ENCODE measurements around the gene CCR7.
"Not testable (repeated sequence)": the region's sequence is repeated elsewhere in the genome, so short reads cannot be mapped to it uniquely, and the experiment has no call there.

CCR7 gene

DNA sequence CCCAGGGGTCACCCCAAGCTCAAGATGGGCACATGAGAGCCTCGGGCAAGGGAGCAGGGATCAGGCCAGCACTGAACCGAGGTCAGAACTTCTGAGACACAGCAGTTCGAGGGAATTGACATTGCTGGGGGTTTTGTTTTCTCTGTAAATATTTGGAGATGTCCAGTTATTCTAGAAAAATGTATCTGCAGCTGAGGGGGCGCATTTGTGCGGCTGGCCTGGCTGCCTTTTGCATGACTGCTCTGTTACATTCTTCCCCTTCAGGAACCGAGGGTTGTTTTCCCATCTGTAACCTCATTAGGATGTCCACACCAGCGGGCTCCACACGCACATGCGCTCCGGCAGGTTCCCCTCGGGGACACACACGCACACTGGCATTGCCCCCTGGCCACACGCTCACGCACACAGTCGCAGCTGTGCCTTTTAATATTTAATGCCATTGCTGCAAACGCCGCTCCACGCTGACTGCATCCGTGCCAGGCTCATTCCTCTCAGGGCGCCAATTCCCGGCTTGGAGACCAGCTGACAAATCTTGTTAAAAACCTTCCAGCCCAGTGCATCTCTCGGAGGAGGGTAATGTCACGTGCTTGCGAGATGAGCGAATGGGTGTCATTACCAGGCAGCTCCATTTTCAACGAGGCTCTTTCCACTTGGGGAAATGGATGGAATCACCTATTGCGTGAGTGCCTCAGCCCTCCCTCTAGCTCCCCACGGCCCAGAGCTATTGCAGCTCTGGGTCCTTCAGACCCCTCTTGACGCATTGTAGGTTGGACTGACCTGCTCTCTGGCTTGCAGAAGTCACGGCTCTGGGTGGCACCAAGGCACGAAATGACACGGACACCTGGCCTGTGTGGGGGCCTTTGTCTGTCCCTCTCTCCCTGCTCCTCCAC lies 13.1 kb downstream of the CCR7 start:
- no peak for FAIRE-seq
- DNase-seq (ENCODE audit: low spot score), result no peak

DNA sequence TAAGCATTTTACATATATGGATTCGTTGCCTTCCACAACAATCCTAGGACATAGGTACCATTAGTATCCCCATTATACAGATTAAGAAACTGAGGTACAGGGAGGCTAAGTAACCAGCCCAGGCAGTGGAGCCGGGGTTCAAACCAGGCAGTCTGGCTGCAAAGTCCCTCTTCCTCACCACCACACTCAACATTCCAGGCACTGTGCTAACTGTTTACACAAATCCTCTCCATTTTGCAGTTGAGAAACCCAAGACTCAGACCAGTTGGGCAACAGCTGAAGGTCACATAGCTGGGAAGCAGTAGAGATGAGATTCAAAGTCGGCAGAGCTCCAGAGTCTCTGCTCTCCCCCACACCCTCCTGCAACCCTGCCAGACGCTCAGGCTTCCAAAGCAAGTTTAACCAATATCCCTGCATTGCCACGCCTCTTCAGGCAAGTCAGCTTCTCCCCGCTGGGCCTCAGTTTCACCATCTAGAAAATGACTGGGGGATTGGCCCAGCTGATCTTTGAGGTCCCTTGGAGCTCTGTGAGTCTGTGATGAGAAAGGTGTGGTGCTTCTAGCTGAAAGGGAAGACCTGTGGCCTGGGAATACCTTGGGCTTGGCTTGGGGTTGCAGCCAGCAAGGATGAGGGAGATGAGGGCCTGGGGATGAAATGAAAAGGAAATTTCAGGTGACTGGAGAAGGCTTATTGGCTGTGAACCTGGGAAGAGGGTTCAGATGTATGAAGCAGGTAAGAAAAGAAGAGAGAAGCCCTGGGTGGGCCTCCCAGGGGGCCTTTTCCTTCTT lies 14.0 kb downstream of the CCR7 start:
- FAIRE-seq, result no peak
- DNase-seq (ENCODE audit: low spot score), result no peak

DNA sequence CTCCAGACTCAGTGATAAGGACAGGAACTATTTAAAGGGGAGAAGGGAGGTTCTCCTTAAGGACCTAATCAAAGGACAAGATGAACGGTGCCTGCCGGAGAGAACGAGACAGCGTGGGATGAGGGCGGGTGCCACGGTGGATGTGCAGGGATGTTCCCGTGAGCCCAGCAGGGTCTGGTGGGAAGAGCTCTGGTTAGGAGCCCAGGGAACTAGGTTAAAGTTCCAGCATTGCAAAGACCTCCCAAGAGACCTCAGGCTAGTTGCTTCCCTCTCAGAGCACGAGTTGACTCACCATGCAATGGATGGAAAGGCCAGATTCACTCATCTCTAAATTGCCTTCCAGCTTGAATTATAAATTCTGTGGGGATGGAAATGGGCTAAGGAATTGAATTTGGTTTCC lies 14.7 kb downstream of the CCR7 start:
- FAIRE-seq, result no peak
- DNase-seq (ENCODE audit: low spot score), result no peak

- FAIRE-seq (no peak), DNase-seq (ENCODE audit: low spot score) (no peak)
These were observed 16.1 kb downstream of the CCR7 start for GRCh38 chr17:40548982-40549685.

GRCh38 chr17:40548491-40548981 lies 16.7 kb downstream of the CCR7 start:
- DNase-seq (ENCODE audit: low spot score), result no peak
- FAIRE-seq, result no peak

DNA sequence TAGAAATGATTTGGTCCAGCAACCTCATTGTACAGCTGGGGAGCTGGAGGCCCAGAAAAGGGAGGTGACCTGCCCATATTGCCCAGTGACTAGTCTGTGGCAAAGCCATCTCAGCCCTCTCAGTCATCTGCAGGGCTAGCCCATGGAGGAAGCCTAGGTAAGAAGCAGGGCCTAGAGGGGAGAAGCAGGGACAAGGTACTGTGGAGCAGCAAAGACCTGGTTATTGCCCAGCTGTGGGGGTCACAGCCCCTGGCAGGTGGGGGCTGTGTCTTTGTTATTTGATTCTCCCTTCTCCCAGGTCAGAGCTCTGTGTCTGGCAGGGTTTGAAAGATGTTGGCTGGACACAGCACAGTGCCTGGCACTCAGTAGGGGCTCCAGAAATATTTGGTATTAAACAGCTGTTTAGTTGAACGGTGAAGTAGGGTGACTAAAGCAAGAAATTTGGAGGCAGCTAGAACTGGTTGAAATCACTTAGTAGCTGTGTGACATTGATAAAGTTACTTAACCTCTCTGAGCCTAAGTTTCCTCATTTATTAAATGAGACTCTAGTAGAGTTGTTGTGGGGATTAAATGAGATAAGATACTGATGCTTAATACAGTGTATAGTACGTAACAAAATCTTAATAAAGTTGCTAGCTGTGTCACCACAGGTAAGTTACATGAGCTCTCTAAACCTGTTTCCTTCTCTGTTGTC lies 17.3 kb downstream of the CCR7 start:
- DNase-seq (ENCODE audit: low spot score), result no peak
- no peak for FAIRE-seq

GRCh38 chr17:40547079-40547784 lies 18.0 kb downstream of the CCR7 start:
- DNase-seq (ENCODE audit: low spot score), result peak; percentile 78
- FAIRE-seq, result peak; percentile 75

DNA sequence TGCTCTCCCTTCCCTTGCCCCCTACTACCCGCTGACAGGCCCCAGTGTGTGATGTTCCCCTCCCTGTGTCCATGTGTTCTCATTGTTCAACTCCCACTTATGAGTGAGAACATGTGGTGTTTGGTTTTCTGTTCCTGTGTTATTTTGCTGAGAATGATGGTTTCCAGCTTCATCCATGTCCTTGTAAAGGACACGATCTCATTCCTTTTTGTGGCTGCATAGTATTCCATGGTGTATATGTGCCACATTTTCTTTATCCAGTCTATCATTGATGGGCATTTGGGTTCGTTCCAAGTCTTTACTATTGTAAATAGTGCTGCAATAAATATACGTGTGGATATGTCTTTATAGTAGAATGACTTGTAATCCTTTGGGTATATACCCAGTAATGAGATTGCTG lies 18.8 kb downstream of the CCR7 start:
- not testable (repeated sequence) for FAIRE-seq

GRCh38 chr17:40545660-40546059 lies 19.6 kb downstream of the CCR7 start:
- FAIRE-seq (no peak), DNase-seq (ENCODE audit: low spot score) (no peak)

More for the DNA sequence above, 18.8 kb downstream of the CCR7 start:
- DNase-seq (ENCODE audit: low spot score), result not testable (repeated sequence)

DNA sequence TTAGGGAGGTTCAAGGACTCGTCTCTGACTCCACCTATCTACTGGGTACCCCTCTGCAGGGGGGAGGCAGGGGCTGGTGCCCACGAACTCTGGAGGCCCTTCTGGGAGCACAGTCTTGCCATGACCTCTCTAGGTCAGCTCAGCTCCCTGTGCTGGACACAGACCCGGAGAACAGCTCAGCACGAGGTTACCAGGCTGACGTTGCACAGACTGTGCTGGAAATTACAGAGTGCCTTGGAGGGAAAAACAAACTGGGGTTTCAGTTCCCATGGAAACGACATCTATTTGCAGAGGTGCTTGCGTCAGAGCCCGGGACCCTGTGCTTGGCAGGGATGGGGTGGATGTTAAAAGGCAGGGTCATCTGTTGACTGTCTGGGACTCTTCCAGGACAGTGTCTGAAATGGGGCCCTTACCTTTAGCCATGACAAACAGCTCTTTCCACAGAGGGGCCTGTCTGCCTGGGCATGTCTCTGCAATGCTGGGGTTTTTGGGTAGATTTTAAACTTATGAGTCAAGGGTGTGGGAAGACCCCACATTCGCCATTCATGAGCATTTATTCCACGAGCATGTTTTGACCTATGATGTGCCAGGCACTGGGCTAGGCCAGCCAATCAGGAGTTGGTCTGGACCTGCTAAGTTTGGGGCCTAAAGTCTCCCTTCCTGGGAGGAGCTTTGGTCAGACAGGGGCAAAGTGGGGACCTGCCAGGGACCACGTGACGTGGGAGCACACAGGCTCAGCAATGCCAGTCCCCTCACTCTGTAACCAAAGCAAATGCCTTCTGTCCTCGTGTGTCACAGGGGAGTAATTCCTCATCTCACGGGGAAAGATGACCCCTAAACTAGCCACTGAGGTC lies 22.5 kb downstream of the CCR7 start:
- no peak for FAIRE-seq
- DNase-seq (ENCODE audit: low spot score), result no peak

- DNase-seq (ENCODE audit: low spot score) (no peak), FAIRE-seq (no peak)
These were observed 23.3 kb downstream of the CCR7 start for GRCh38 chr17:40541873-40542557.

GRCh38 chr17:40541060-40541872 lies 24.0 kb downstream of the CCR7 start:
- DNase-seq (ENCODE audit: low spot score) (no peak), FAIRE-seq (peak; percentile 84)

GRCh38 chr17:40540448-40540847 lies 24.8 kb downstream of the CCR7 start:
- no peak for FAIRE-seq
- no peak for DNase-seq (ENCODE audit: low spot score)

DNA sequence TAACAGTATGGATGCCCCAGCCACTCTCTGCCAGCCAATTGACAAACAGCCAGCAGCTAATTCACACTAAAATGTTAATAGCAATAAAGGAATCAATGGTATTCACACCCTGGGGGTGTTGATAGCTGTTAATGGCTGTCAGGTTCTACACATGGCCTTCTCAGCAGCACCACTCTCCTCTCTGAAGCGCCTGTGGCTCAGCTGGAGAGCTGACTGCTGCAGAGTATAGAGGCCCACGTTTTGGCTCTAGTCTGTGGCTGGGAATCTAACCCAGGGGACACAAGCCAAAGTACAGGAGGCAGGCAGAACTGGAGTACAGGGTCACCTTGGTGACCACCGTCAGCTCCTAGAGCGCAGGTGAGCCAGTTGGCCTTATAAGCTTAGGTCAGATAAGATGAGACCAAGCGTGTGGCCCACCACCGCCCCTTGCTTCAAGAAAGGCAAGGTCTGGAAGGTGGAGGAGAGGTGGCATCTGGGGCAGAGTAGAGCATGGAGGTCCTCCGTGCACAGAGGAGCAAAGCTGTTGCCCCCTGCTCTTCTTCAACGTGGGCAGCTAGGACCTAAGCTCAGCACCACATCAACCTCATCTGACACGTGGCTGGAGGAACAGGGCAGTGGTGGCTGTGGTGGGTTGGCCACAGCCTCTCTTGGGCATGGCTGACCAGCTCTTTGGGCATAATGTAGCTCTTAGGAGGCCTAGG lies 25.4 kb downstream of the CCR7 start:
- DNase-seq (ENCODE audit: low spot score) (no peak), FAIRE-seq (no peak)

- FAIRE-seq (no peak), DNase-seq (ENCODE audit: low spot score) (no peak)
These were observed 26.2 kb downstream of the CCR7 start for GRCh38 chr17:40538936-40539705.
